ENCODE measurements around the gene SPTBN5.
"Not testable (repeated sequence)": the region's sequence is repeated elsewhere in the genome, so short reads cannot be mapped to it uniquely, and the experiment has no call there.

Gene SPTBN5

DNA sequence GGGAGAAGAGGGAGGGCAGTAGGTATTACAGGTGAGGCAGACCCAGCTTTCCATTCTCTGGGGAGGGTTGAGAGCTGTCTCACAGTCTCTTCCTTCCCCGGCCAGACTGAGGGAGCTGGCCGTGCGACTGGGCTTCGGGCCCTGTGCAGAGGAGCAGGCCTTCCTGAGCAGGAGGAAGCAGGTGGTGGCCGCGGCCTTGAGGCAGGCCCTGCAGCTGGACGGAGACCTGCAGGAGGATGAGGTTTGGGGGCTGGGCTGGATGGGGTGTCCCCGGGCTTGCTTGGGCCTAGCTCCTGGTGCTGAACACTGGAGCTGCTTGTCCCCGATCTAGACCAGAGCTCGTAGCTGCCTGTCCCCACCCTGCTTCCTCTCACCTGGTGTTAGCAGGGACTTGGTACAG, 50.3 kb downstream of the SPTBN5 start:
- no peak for DNase-seq

DNA sequence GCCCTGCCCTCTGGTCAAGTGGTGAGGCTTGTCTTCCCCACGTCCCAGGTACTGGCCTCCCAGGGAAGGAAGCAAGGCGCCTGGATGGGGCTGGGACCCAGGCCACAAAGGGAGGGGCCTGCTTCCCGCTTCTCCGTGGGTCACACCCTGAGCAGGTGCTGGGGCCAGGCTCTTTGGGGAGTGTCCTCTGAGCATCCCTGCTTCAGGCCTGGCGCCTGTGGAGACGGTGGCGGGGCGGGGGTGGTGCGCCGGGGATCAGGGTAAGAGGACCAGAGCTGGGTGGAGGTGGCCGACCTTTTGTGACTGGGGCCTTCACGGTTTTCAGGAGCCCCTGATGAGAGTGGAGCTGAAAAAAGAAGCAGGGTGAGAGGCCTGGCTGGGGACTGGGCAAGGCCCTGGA, 51.6 kb downstream of the SPTBN5 start:
- DNase-seq: no peak

DNA sequence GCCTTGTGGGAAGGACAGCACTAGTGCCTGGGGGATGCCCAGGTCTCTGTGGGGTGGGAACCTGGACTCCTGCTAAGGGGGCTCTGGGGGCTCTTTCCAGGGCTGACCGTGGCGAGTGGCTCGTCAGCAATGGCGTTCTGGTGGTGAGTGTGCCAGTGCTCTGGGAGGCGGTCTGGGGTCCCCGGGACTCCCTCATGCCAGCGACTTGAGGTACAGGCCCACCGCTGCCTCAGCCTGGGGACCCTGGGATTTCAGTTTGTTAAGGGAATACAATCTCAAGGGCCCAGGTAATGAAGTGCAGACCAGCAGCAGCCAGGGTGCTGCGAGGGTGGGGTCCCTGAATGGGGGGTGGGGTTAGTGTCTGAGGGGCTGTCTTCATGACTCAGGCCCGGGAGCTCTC, 52.7 kb downstream of the SPTBN5 start:
- DNase-seq: no peak

DNA sequence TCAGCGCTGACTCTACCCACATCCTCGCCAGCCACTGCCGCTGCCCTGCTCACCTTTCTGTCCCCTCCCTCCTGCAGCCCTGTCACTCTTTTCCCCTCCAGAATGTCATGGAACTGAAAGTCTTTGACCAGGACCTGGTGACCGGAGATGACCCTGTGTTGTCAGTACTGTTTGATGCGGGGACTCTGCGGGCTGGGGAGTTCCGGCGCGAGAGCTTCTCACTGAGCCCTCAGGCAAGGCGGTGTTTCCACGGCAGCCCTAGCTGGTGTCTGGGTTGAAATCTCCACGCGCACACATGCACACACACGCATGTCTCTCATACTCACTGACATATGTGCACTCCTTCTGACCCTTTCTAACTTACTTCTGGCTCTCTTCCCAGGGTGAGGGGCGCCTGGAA, 53.2 kb downstream of the SPTBN5 start:
- no peak for DNase-seq

DNA sequence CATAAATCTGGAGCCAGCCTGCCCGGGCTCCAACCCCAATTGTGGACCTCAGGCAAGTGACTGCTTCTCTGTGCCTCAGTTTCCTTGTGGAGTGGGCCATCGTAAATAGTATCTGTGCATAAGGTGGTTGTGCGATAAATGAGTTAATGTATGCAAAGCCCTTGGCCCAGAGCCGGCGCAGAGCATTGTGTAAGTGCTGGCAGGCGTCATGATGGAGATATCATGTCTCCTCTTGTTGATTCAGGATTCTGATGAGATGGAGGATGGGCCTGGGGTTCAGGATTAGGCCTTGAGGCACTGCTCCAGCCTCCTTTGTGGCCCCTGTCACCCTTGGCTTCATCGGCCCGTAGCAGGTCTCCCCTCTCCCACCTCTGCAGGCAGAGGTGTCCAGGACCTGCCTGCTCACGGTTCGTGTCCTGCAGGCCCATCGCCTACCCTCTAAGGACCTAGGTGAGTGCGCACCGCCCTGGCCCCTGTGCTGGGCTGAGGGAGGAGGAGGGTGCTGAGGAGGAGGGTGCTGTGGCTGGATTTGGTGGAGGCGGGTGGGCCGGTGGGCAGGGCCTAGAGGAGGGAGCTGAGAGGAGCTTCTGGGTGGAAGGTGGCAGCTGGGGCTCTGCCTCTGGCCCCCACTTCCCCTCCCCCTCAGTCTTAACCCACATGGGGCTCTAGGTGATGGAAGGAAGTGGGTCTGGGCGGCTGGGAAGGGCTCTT, 53.9 kb downstream of the SPTBN5 start:
- DNase-seq: no peak

DNA sequence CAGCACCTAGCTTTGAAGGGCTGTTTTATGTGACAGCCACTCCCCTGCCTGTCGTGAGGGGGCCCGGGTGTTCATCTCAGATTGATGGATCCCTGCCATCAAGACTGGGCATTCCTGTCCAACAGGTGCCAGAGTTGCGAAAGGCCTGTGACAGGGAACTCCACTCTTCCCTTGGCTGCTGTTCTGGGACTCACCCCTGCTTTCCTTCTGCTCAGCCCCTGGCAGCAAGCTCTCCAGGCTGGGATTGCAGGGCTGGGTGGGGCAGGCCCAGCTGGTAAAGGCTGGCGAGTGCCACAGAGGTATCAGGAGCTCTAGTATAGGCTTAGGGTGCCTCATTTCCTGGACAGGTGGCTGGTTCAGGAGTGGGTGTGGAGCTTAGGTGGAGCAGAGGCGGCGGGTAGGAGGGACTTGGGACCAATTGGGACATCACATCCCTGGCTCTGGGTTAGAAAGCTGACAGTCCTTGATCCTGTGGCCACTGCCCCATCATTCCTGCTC, 55.4 kb downstream of the SPTBN5 start, which contains the start of gene PLA2G4B:
Gene PLA2G4B, plus strand, starts transcription at position 448 of the 498 bp plus-strand sequence. CDS start 67 bp downstream, outside the sequence.
- DNase-seq: peak; percentile 12

DNA sequence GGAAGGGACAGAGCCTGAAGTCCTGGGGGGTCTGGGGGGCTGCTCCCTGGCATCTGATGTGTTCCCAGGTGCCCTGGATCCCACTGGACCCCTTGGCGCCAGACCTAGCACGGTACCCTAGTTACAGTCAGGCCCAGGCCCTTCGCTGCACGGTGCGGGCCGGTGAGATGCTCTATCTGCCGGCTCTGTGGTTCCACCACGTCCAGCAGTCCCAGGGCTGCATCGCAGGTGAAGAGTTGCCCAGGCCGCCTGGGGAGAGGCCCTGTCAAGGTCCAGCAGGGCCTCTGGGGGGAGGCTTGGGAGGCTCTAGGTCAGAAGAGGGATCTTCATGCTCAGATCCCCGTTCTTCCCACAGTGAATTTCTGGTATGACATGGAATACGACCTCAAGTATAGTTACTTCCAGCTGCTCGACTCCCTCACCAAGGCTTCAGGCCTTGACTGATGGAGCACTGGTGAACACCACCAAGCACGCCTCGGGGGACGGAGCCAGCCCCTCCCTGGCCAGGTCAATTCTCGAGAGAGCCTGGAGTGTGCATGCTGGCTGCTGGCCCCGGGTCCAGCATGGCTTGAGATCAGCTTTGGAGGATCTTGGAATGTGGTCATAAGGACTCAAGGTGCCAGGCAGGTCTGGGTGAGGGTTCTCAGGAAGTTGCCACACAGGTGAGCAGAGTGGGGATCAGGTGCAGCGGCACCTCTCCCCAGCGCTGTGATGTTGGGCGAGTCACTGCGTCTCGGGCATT, 57.0 kb downstream of the SPTBN5 start:
- DNase-seq: no peak

DNA sequence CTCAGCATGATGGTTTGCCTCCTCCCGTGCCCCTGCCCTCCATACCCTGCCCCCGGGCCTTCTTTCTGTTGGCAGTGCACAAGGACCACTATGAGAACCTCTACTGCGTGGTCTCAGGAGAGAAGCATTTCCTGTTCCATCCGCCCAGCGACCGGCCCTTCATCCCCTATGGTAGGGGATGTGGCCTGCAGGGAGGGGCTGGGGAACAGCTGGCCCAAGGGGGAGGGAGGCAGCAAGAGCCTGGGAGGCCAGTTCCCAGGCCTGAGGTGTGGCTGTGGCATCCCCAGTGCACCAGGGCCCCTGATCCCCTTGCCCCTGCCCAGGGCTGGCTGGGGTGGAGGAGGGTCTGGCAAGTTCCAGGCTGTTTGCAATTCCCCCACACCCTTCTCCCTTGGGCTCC, 57.8 kb downstream of the SPTBN5 start:
- DNase-seq: no peak

DNA sequence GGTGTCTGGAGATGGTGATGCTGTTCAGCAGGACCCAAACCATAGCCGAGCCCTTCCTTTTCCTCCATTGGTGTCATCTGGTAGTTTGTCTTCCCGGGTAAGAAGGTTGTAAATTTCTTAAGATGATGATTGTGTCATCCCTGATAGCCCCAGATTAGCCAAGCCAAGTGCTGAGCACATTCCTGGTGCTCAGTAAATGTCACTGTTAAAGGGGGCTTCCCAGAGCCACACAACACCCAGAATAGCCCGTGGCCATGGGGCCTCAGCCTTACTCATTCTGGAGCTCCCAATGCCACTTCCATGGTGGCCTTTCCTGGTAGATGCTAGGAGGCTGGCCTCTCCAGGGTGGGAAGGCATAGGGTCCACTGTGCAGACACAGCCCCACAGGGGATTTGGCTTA, 59.8 kb downstream of the SPTBN5 start:
- DNase-seq: no peak

DNA sequence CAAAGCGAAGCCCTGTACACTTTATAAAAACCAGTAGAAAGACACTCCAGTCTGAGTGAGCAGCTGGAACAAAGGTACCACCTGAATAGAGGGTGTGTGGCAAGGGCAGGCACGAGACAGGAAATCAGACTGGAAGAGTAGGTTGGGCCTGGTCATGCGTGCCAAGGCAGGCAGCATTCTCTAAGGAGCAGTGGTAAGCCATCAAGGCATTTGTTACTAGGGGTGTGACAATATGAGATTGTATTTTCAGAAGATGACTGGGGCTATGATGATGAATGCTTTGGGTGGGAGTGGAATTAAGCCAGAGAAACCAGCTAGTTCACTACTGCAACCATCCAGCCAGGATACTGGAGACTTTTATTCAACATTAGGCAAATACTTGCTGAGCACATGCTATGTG, 61.0 kb downstream of the SPTBN5 start:
- no peak for DNase-seq

DNA sequence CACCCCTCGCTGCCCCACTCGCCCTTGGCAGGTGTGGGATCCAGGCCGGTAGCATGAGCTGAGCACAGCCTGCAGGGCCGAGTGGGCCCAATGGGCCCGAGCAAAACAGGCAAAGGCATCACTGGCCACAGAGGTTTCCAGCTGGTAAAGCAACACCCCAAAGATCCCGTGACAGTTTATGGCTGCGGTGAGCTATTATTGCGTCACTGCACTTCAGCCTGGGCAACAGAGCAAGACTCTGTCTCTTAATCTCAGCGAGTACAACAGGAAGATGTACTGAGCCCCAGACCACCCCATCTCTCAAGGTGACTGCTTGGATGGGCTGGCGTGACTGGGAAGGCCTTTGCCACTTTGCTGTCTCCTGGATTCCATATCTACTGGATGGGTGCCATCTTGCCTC, 61.6 kb downstream of the SPTBN5 start:
- DNase-seq: no peak

DNA sequence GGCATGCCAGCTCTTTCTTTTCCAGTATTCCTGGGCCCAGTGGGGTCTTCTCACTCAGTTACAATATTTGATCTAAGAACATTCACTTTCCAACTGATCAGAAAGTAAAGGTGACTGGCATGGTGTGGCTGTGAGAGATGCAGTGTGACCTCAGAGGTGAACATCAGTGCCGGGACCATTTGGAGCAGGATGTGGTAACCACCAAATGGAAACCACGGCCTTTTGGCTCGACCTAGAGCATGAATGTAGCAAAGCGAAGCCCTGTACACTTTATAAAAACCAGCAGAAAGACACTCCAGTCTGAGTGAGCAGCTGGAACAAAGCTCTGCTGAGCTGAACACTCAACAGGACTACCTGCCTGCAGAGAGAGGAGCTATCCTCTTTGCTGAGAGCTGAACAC, 62.6 kb downstream of the SPTBN5 start:
- DNase-seq: not testable (repeated sequence)

DNA sequence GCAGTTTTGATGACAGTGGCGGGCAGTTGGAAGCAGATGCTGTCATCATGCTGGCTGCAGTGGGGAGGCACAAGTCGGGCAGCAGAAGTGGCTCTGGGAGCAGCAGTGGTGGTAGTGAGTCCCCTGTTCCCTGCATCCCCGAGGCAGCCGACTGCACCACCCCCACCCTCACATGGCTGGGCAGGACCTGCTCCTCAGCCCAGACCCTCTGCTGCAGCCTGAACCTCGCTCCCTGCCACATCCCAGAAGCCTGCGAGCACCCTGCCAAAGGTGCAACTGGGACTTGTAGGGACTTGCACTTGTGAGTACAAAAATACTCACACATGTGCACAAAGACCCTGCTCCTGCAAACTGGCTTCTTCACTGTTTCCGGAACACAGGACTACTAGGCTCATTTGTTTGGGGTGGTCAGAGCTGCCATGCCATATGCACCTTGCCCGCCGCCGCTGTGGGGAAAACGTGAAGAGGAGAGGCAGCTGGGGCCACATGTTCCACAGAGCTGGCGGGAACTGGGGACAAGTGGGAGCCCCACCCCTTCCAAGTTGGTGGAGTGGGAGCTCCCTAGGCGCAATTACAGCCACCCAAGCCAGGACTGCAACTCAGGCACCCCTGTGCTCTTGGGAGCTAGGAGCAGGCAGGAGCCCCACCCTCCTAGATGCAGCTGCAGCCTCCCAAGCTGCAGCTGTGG, 63.8 kb downstream of the SPTBN5 start:
- DNase-seq: no peak

DNA sequence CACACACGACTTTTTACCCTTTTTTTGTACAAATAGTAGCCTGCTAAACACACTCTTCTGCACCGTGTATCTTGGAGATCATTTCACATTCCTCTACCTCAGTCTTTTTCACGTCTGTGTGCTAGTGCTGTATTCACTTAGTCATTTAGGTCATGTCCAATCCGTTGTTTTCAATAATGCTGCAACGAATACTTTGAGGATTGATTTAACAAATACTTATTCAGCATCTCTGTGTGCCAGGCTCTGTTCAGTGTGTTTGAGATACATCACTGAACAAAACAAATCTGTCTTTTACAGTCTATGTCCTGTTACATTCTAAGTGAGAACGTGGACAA, 65.1 kb downstream of the SPTBN5 start:
- no peak for DNase-seq

DNA sequence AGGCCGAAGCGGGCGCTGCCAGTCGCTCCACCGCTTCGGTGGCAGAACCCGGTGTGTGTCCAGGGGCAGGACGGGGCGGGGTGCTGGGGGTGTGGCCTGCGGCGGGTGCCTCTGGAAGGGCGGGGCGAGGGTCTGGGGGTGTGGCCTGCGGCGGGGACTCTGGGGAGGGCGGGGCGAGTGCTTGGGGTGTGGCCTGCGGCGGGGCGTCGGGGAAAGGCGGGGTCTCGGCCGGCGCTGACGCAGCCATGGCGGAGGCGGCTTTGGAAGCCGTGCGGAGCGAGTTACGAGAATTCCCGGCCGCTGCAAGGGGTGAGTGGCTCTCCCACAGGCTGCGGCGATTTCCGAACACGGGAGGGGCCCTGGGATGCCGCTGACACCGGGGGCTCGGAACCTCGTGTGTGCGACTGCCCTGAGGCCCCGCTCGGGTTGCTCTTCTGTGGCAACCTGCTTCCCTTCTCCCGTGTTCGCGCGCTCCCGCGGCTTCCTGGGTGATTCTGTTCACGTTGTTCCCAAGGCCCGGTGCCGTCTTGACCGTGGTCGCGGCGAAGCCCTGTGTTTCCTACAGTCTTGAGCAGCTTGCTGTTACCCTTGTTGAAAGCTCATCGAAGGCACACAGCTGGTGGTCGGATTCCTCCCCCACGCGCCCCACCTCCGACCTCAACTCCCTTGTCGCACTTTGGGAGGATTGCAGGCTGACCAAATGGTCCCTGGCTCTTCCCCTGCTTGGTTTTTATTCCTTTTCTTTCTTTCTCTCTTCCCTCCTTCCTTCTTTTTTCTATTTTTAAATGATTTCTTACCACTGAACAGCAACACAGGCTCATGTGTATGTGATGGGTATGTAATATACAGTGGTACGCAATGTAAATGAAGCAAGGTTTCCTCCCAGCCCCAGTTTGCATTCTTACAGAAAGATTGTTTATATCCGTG, 65.7 kb downstream of the SPTBN5 start, which contains the start of gene JMJD7:
Gene JMJD7, plus strand, starts transcription at position 213 of the 927 bp plus-strand sequence. Its CDS starts 33 bp downstream, at position 246.
- peak; percentile 84 for DNase-seq

DNA sequence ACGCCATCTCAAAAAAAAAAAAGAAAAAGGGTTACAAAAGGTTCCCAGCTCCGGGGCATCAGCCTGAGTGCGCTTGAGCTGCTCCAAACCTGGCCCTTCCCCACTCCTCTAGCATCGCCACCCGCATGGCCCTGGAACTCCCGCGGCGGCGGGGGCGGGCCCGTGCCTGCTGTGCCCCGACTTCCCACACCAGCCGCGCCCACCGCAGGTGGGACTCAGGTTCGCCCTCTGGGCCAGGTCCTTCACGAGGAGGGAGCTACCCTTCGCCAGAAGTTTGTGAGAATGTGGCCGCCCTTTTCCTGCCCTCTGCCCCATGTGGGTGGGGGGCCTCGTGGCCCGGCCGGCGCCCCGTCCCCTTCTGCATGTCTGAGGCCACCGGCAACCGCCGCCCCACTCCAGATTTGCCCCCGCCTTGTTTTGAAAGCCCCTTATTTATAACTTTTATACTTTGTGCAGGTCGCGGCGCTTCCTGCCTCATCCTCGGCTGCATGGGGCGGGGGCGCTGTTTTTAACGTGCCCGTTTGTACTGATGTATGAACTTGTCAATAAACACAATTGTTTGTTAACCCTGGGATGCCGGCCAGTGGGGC, 66.5 kb downstream of the SPTBN5 start:
- DNase-seq: no peak

DNA sequence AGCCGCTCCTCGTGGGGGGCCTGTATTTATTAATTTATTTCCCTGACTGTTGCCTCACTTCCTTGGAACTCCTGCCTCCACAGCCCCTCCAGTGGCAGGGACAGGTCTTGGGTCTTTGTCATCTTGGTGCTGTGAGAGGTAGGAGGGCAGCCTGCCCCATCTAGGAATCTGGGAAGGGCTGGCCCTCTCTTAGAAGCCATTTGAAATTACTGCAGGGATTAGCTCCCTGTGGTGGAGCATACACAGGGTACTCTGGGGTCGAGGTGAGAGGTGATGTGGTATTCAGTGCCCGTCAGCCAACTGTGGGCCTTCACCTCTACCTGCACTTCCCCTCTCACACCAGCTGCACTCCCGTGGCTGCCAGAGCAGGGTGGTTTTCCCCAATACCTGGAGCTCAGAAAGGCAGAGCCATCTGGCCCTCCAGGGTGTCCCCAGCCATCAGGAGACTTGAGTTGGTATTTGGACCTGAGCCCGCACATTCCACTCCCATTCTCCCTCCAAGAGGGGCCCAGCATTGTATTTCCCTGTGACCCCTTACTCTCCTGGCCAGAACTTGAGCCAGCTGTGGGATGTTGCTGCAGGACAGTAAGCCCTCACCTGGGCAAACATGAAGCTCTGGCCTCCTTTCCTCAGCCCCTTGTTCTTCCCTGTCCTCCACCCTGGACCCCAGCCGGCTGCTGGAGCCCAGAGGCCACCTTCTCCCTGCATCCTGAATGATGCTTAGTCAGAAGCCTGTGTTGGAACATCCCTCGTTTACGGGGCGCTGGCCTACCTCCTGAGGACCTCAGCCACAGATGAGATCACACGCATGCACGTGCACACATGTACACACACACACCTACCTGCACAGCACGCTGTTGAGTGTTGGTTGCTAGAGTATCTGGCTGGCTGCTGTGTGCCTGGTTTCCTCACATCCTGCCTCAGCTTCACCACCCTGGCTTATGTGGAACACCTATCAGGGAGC, 68.0 kb downstream of the SPTBN5 start:
- DNase-seq: peak; percentile 26

DNA sequence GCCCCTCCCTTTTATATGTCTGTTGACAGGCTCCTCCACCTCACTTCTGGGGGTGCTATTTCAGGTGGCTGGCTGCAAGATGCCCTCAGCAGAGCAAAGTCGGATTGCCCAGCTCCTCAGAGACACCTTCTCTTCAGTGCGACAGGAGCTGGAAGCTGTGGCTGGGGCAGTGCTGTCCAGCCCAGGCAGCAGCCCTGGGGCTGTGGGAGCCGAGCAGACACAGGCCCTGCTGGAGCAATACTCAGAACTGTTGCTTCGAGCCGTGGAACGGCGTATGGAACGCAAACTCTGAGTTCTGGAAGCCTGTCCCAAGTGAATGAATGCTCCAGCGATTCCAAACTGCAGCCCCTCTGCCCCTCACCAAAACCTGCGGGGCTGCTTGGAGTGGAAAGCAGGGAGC, 68.7 kb downstream of the SPTBN5 start:
- DNase-seq: no peak

DNA sequence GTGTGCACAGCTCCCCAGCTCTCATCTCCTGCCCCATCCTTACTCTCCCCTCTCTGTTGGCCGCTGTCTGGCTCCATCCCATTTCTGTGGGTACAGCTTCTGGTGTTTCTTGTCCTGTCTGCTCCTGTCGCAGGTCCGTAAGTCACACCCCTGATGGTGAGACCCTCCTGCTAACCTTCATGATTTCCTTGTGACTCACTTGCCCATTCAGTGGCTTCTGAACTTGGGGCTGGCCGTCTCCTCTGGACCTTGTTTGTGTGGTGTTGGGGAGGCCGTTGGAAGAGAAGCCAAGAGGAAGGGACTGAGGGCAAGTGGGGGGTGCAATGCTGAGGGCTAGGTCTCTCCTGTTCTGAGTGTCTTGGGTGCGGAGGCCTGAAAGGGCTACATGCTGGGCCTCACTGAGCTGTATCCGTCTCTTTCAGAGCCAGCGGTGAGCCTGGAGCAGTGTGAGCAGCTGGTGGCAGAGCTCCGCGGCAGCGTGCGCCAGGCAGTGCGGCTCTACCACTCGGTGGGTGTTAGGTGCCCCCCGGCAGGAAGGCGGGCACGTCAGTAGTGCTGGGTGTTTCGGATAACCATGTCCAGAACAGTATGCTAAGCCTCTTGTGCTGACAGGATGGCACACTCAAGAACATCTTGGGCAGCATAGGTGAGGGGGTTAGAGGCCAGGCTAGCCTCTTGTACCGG, 69.6 kb downstream of the SPTBN5 start:
- DNase-seq: no peak

DNA sequence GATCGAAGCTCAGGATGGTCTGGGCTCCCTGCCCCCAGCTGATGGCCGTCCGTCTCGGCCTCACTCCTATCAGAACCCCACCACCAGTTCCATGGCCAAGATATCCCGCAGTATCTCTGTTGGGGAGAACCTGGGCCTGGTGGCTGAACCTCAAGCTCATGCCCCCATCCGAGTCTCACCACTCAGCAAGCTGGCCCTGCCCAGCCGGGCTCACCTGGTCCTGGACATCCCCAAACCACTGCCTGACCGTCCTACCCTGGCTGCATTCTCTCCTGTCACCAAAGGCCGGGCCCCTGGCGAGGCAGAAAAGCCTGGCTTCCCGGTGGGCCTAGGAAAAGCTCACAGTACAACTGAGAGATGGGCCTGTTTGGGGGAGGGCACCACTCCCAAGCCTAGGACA, 70.4 kb downstream of the SPTBN5 start:
- DNase-seq: no peak

Data from NCI-H2171 (cell line).